IMR-90 (cell line): ENCODE data around the gene FCSK.

Experiments
- BHLHE40 ChIP-seq: fragments of 150-350 bp; IDR thresholded peaks from 2 replicates; pipeline ENCODE4 v1.6.1; 2016; ENCODE audit warnings: mild to moderate bottlenecking, low read depth, low read length
- CEBPB ChIP-seq: IDR thresholded peaks from 2 replicates; pipeline ENCODE4 v1.6.1; 2012; ENCODE audit warnings: low read depth, low read length, improper control_type of control experiment
- MXI1 ChIP-seq: IDR thresholded peaks from 2 replicates; pipeline ENCODE4 v1.6.1; 2012; ENCODE audit warnings: low read depth, mild to moderate bottlenecking, low read length, moderate library complexity, borderline replicate concordance
- RAD21 ChIP-seq: IDR thresholded peaks from 2 replicates; pipeline ENCODE4 v1.6.1; 2012; ENCODE audit warnings: low read length, improper control_type of control experiment
- TF ChIP-seq, protein P1 (sequence below): conservative IDR thresholded peaks from 2 replicates; pipeline ENCODE4 v1.5.1; 2012; ENCODE audit warnings: mild to moderate bottlenecking, low read depth, low read length, improper control_type of control experiment

- TF ChIP-seq CEBPB, result no peak
- TF ChIP-seq, protein P1, sequence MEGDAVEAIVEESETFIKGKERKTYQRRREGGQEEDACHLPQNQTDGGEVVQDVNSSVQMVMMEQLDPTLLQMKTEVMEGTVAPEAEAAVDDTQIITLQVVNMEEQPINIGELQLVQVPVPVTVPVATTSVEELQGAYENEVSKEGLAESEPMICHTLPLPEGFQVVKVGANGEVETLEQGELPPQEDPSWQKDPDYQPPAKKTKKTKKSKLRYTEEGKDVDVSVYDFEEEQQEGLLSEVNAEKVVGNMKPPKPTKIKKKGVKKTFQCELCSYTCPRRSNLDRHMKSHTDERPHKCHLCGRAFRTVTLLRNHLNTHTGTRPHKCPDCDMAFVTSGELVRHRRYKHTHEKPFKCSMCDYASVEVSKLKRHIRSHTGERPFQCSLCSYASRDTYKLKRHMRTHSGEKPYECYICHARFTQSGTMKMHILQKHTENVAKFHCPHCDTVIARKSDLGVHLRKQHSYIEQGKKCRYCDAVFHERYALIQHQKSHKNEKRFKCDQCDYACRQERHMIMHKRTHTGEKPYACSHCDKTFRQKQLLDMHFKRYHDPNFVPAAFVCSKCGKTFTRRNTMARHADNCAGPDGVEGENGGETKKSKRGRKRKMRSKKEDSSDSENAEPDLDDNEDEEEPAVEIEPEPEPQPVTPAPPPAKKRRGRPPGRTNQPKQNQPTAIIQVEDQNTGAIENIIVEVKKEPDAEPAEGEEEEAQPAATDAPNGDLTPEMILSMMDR, result no peak
- TF ChIP-seq RAD21, result no peak
- no peak for TF ChIP-seq MXI1
- no peak for TF ChIP-seq BHLHE40
These were observed 15.9 kb downstream of the FCSK start for GRCh38 chr16:70470141-70470926.
